GM19468 (cell line): ENCODE results near the gene DECR2.
A peak's percentile ranks its signal among the peaks of the same experiment; 100 is the strongest.
"Not testable (repeated sequence)": the region's sequence is repeated elsewhere in the genome, so short reads cannot be mapped to it uniquely, and the experiment has no call there.

Source experiments
- ATAC-seq: cut with Tn5 transposase; IDR thresholded peaks from one replicate; pipeline ENCODE4 v1.9.1; 2021; ENCODE audit warnings: mild to moderate bottlenecking, moderate library complexity, moderate number of reproducible peaks; ENCODE audit not compliant: unreplicated experiment; ENCODE audit errors: extremely low read depth

Gene DECR2

GRCh38 chr16:397736-398332 lies 3.9 kb upstream of the DECR2 start:
- no peak for ATAC-seq

GRCh38 chr16:398561-399339 lies 2.9 kb upstream of the DECR2 start:
- no peak for ATAC-seq

GRCh38 chr16:399340-400019 lies 2.2 kb upstream of the DECR2 start:
- ATAC-seq = no peak

GRCh38 chr16:400061-400591 lies 1.6 kb upstream of the DECR2 start:
- ATAC-seq = no peak

- no peak for ATAC-seq
Observed at GRCh38 chr16:404971-405486, 3.3 kb downstream of the DECR2 start.

GRCh38 chr16:405548-406506 lies 4.1 kb downstream of the DECR2 start:
- no peak for ATAC-seq

- ATAC-seq = no peak
Observed at GRCh38 chr16:407253-407652, 5.6 kb downstream of the DECR2 start.

- ATAC-seq = no peak
Observed at GRCh38 chr16:410516-411178, 9.0 kb downstream of the DECR2 start.

GRCh38 chr16:411576-412265 lies 10.0 kb downstream of the DECR2 start:
- ATAC-seq = no peak

GRCh38 chr16:414395-415169 lies 12.9 kb downstream of the DECR2 start:
- ATAC-seq = no peak

GRCh38 chr16:415170-415498 lies 13.4 kb downstream of the DECR2 start:
- not testable (repeated sequence) for ATAC-seq

GRCh38 chr16:422179-422578 lies 20.5 kb downstream of the DECR2 start:
- ATAC-seq = not testable (repeated sequence)

GRCh38 chr16:424033-424622 lies 22.4 kb downstream of the DECR2 start:
- ATAC-seq = no peak

- no peak for ATAC-seq
Observed at GRCh38 chr16:424623-425081, 23.0 kb downstream of the DECR2 start.

- ATAC-seq = peak; percentile 60
Observed at GRCh38 chr16:425082-425718, 23.5 kb downstream of the DECR2 start, which contains the start of gene RAB11FIP3. Gene RAB11FIP3, plus strand, starts transcription at chr16:425649. Its CDS starts 358 bp downstream, at chr16:426007.

- no peak for ATAC-seq
Observed at GRCh38 chr16:425740-426114, 24.0 kb downstream of the DECR2 start.
